GM20000 (cell line): ENCODE data around the gene TXNRD1.

Source experiments
- DNase-seq: peaks from one replicate; pipeline ENCODE4 v3.0.0; 2012; ENCODE audit warnings: low spot score
- TF ChIP-seq, protein P1 (sequence below): IDR thresholded peaks from 2 replicates; pipeline ENCODE4 v1.5.1; 2012; ENCODE audit warnings: mild to moderate bottlenecking, control low read depth; ENCODE audit errors: extremely low read depth, missing control alignments

TXNRD1 gene

DNA sequence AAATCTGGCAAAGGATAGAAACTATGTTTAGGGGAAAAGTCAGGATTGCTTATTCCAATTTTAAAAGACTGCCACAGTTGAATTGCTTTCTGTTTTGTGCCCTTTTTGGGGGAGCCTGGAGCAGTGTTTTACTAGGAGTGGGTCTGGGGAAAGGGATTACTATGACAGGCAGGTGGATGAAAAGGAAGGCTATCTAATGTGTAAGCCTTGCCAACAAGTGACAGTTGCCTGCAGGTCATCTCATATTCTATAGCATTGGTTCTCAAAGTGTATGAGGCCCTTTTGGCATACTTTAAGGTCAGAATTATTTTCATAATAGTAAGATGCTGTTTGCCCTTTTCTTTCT is 92.0 kb downstream of the TXNRD1 start:
- no peak for DNase-seq
- TF ChIP-seq, protein P1, sequence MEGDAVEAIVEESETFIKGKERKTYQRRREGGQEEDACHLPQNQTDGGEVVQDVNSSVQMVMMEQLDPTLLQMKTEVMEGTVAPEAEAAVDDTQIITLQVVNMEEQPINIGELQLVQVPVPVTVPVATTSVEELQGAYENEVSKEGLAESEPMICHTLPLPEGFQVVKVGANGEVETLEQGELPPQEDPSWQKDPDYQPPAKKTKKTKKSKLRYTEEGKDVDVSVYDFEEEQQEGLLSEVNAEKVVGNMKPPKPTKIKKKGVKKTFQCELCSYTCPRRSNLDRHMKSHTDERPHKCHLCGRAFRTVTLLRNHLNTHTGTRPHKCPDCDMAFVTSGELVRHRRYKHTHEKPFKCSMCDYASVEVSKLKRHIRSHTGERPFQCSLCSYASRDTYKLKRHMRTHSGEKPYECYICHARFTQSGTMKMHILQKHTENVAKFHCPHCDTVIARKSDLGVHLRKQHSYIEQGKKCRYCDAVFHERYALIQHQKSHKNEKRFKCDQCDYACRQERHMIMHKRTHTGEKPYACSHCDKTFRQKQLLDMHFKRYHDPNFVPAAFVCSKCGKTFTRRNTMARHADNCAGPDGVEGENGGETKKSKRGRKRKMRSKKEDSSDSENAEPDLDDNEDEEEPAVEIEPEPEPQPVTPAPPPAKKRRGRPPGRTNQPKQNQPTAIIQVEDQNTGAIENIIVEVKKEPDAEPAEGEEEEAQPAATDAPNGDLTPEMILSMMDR, result no peak

DNA sequence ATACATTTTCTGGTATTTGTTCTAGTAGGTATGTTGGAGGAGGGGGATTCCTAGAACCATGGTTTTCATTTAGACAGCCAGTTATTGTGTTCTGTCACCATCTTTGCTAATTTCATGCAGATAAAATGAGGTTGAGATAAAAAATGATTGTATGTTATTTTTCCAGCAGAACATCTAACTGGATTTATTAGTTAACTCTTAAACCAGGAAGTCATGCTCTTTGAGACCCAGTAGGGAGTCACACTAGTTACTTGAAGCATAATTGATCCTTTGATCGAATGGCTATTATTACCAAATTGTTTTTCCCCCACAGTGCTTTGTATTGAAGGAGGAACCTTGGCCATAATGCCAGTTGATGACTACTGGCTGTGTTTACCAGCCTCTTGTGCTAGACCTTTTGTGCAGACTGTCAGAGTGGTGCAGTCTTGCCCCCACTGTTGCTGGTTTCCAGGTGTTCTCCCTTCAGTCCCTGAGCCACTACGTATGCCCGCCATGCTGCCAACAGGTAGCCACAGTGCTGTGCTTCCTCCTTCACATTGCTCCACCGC is 93.9 kb downstream of the TXNRD1 start:
- TF ChIP-seq, protein P1, result no peak
- DNase-seq, result no peak

DNA sequence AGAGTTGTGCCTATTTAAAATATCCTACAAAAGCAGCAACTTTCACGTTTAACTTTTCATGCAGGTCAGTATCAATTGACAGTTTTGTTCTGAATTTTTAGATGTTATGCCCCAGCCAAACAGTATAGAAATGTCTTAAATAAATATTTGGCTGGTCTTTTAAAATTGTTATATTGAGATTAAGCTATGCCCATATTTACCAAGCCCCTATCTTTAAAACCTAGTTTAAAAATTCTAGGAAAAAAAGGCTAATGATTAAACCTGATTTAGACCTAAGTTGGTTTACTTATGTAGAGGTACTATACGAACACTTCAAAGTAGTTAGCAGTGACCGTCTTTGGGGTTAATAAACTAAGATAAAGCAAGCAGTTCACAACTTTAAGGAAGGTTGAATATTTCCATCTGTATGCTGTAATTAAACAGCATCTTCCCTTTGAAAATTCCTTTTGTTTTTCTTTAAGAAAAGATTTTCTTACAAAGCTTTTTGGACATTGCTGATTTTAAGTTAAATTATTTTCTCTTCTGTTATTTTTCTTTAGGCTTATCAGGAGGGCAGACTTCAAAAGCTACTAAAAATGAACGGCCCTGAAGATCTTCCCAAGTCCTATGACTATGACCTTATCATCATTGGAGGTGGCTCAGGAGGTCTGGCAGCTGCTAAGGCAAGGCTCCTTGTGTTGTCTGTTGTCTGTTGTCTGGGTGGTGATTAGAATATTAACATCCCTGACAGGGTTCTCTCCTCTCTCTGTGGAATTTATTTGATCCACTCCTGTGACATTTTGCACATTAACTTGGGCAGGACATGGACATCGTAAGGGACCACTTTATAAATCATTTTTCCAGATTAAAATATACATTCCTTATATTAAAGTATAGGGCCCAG is 95.4 kb downstream of the TXNRD1 start:
- TF ChIP-seq, protein P1, result no peak
- no peak for DNase-seq

DNA sequence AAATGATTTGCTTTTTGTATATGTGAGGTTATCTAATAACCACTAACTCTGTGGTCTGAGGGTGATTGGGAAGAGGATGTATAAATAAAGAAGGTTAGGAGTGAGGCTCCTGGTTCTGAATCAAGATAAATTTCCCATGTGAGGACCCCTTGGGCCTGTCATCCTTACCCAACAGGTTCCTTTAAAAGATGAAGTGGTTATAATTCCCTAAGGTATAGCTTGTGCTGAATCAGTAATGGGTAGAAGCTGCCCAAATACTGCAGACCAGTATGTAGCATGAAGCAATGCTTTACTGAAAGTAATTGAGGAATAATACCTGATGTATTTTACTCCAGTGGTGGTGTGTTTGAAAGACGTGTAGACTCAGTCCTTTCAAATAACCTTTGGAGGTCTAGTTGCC is 96.6 kb downstream of the TXNRD1 start:
- no peak for DNase-seq
- TF ChIP-seq, protein P1, result no peak

DNA sequence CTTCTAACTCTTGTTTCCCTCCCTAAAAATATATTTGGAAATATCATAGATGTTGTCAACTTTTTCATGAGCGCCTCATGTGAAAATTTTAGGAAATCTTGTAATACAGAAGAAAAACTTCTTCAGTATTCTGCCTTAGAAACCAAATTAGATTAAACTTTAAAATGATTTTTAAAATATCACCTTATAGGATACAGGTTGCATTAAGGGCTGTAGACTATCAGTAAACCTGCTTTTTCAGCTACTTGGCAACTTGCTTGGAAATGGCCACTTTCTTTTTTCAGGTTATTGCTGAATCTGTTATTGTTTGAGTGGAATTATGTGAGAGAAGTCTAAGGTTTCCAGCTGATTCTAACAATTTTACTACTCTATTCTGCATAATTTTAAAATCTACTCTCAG is 97.1 kb downstream of the TXNRD1 start:
- DNase-seq, result no peak
- TF ChIP-seq, protein P1, result no peak

DNA sequence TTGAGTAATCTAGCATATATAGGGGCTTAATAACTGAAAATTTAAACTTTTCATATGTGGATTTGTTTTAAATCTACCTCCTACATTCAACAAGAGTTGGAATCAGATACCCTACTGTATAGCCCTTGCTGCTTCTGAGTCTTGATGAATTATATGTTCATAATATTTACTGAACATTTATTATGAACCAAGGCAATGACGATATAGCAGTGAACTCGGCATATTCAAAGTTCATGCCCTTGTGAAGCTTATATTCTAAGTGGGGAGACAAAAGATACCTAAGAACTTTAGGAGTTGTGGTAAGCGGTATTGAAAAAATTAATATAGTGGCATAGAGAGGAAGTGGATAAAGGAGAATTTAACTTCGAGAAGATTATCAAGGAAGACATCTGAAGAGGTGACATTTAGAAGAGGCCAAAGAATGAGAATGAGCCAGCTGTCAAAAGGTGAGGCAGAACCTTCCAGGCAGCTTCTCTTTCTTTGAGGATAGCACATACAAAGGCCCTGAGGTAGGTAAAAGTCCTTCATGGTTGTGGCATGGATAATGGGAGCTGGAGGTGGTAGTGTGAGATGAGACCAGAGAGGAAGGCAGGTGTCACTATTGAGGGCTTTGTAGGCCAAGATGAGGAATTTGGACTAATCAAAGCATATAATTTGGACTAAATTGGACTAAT is 98.1 kb downstream of the TXNRD1 start:
- TF ChIP-seq, protein P1, result no peak
- no peak for DNase-seq

DNA sequence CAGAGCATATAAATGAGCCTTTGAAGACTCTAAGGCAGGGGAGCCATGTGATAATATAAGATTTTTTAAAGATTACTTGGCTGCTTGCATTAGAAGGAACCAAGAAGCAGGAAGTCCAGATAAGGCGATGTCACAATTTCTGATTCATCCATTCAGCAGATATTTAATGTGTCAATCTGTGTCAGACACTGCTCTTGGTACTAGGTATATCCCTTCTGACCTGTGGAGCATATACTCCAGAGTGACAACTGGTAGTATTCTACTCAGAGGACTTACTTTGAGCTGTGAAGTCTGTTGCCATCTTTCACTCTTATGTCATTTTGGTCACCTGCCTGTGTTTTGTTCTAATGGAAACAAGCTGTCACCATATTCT is 98.6 kb downstream of the TXNRD1 start:
- TF ChIP-seq, protein P1, result no peak
- no peak for DNase-seq
